Heart right ventricle (tissue), 16 donors: ENCODE data around the gene SNX24. TPM values are rescaled to one million over a fixed set of nuclear protein-coding genes. Genes with fewer than 3 reads are reported as not detected.

Experiments used
- ATAC-seq, 8 donors: fragments of 200-7000 bp; cut with Tn5 transposase; one replicate each; pipeline ENCODE4 v1.9.1; 2020; ENCODE audit warnings: mild to moderate bottlenecking in 8 of 8, moderate library complexity in 8 of 8, moderate number of reproducible peaks in 1 of 8
- DNase-seq, 2 donors: peaks; one replicate each; pipeline ENCODE4 v3.0.0-alpha.2; 2020
- H3K27ac ChIP-seq, 10 donors: fragments of 200-600 bp; sonication (generic) in 2 of 10; one replicate each; pipeline versions ENCODE4 v1.5.0 to v1.8.0; 2020 to 2022; ENCODE audit warnings: mild to moderate bottlenecking in 3 of 10
- H3K27me3 ChIP-seq, 7 donors: fragments of 200-600 bp; one replicate each; pipeline ENCODE4 v1.8.0; 2021 to 2022; ENCODE audit warnings: mild to moderate bottlenecking in 2 of 7
- H3K36me3 ChIP-seq, 9 donors: fragments of 200-600 bp; sonication (generic) in 1 of 9; one replicate each; pipeline versions ENCODE4 v1.5.0 to v1.8.0; 2020 to 2022; ENCODE audit warnings: mild to moderate bottlenecking in 2 of 9
- H3K4me1 ChIP-seq, 9 donors: fragments of 200-600 bp; sonication (generic) in 1 of 9; one replicate each; pipeline versions ENCODE4 v1.5.0 to v1.8.0; 2020 to 2022; ENCODE audit warnings: mild to moderate bottlenecking in 4 of 9
- H3K4me3 ChIP-seq, 10 donors: fragments of 200-600 bp; sonication (generic) in 2 of 10; one replicate each; pipeline versions ENCODE4 v1.5.0 to v1.8.0; 2020 to 2022; ENCODE audit warnings: mild to moderate bottlenecking in 7 of 10, moderate library complexity in 2 of 10
- H3K9me3 ChIP-seq, 11 donors: fragments of 200-600 bp in 10 of 11; sonication (generic) in 2 of 11; one replicate each; pipeline versions ENCODE4 v1.5.0 to v1.8.0; 2013 to 2022; ENCODE audit warnings: mild to moderate bottlenecking in 2 of 11, control low read depth in 1 of 11, moderate library complexity in 1 of 11
- WGBS, 2 donors: extraction: QIAGEN DNeasy Blood & Tissue Kit; methylation state at CpG; one replicate each; pipeline ENCODE4 v1.1.7; 2013; ENCODE audit warnings: inconsistent platforms in 1 of 2; 5-methylcytosine and 5-hydroxymethylcytosine counted together
- intact Hi-C, 10 donors: fragments of 100-400 bp; cut with DNase I; formaldehyde crosslinking; loops; one replicate each; pipeline versions ENCODE4 v1.11.1 to v1.14.2; 2022
- polyA plus RNA-seq, 2 donors: library from polyadenylated mRNA; stranded (reverse); fragments of 200-250 nt; gene quantifications; one replicate each; pipeline ENCODE4 v1.2.3, GENCODE V29; 2013
- total RNA-seq, 10 donors: library from RNA; stranded (reverse); fragmentation: NEBNext Ultra II Directional in 3 of 10; extraction: Animal tissue kit (Norgen Biotek cat#: 25700) in 3 of 10; gene quantifications; one replicate each; pipeline versions ENCODE4 v1.2.1 to v1.2.4, GENCODE V29; 2021 to 2023
- TF ChIP-seq, protein P1 (sequence below), 9 donors: fragments of 200-600 bp; sonication (generic) in 2 of 9; IDR thresholded peaks; one replicate each; pipeline versions ENCODE4 v1.5.0 to v1.8.0; 2021 to 2022; ENCODE audit warnings: antibody characterized with exemption in 9 of 9, mild to moderate bottlenecking in 5 of 9, moderate library complexity in 1 of 9
- donor health status: Arrhythmogenic right ventricular cardiomyopathy.
- donor health status: ischemic (EF 13 %, LVEDD 7.1; RV severe dilation, severe dysfunction).
- donor health status: healthy with polysubstance abuse.
- donor health status: DM: no; HTN: yes; CAD: no.
- donor health status: DM: no; HTN: no; CAD: no.
- donor health status: ischemic (EF 25% LVEDD 6.9; RV normal size, moderate dysfunction).
- donor health status: ischemic (EF 25% LVEDD 5.7; RV mildly dilated, moderate dysfunction).
- donor health status: healthy.
- donor health status: DM: yes; HTN: yes; CAD: no.
- donor health status: Ischemic cardiomyopathy.
- donor health status: ischemic (EF 35%, LVEDD 5.7; RV mildly dilated, moderate dysfunction).
- donor health status: nonischemic (EF 11% LVEDD 7.7; RV severe dilation, severe dysfunction).
- donor health status: DM: yes; HTN: yes; CAD: no.
- donor health status: PGD.
- donor health status: ischemic (EF 29% LVEDD 5.4; RV normal size, mild dysfunction).
- donor health status: nonischemic (EF 23%, LVEDD 6.1; RV moderate dilation, normal function).

The SNX24 gene
- total and polyA plus RNA-seq, 12 donors: 11.7 to 16.3 (median 13.8) TPM

- WGBS, 2 donors: 91 to 94% methylated on average over 4 of the region's 4 CpGs
- ATAC-seq: no peak
- intact Hi-C loops: loop anchor here in 4 of 10 donors (10.0 kb wide), 2 partner anchors 65 to 195 kb away; partner anchors contain the start of genes SNX2 (in 3 of the 4) and PPIC (in 1 of the 4)
These were observed 5.7 kb upstream of the SNX24 start for GRCh38 chr5:122839731-122840130.

DNA sequence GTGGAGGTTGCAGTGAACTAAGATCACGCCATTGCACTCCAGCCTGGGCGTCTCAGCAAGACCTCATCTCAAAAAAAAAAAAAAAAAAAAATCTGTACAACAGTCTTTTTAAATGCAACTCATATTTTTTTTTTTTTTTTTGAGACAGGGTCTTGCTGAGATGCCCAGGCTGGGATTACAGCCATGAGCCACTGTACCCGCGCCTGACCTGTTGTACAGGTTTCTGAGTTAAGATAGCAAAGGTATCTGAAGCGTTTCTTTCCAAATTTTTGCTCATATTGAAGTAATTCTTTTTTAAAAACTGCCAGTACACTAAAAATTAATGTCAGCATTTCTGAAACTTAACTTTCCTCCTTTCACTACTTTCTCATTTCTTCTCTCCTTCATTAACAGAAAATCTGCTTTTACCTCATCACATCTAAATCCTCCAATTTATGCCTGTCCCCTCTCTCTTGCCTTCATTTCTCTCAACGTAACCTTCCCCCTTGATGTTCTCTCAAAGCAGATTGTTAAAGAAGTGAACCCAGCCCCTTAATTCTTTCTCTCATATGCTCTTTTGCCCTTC is 3.3 kb upstream of the SNX24 start:
- intact Hi-C loops: loop anchor here in 4 of 10 donors (10.0 kb wide), 2 partner anchors 67 to 193 kb away; partner anchors contain the start of genes SNX2 (in 3 of the 4) and PPIC (in 1 of the 4)

More at GRCh38 chr5:122839731-122840130, 5.7 kb upstream of the SNX24 start:
- Histone ChIP-seq H3K9me3 (peaks cover 0 to 10% (median 0%) of the 10 kb centered on the region in 11 donors), H3K27me3 (no peaks in the 10 kb centered on the region), H3K4me1 (peaks cover 0 to 10% (median 6%) of the 10 kb centered on the region in 9 donors), H3K36me3 (no peaks in the 10 kb centered on the region), H3K4me3 (no peak overlapping the region), H3K27ac (no peak overlapping the region)
- DNase-seq: no peak
- TF ChIP-seq, protein P1, sequence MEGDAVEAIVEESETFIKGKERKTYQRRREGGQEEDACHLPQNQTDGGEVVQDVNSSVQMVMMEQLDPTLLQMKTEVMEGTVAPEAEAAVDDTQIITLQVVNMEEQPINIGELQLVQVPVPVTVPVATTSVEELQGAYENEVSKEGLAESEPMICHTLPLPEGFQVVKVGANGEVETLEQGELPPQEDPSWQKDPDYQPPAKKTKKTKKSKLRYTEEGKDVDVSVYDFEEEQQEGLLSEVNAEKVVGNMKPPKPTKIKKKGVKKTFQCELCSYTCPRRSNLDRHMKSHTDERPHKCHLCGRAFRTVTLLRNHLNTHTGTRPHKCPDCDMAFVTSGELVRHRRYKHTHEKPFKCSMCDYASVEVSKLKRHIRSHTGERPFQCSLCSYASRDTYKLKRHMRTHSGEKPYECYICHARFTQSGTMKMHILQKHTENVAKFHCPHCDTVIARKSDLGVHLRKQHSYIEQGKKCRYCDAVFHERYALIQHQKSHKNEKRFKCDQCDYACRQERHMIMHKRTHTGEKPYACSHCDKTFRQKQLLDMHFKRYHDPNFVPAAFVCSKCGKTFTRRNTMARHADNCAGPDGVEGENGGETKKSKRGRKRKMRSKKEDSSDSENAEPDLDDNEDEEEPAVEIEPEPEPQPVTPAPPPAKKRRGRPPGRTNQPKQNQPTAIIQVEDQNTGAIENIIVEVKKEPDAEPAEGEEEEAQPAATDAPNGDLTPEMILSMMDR (IDR thresholded peaks at IDR 0.05): no peak

GRCh38 chr5:122844136-122844909 is 1.1 kb upstream of the SNX24 start:
- Histone ChIP-seq H3K4me1 (peaks cover 0 to 32% (median 13%) of the 10 kb centered on the region in 9 donors), H3K27ac (peak overlapping the region in 9 of 10 donors; percentile 85 to 93 (median 92)), H3K9me3 (peaks cover 0 to 10% (median 0%) of the 10 kb centered on the region in 11 donors), H3K4me3 (peak overlapping the region in 9 of 10 donors; percentile 90 to 98 (median 96)), H3K27me3 (no peaks in the 10 kb centered on the region), H3K36me3 (no peaks in the 10 kb centered on the region)
- 44 to 45% methylated on average over 22 of the region's 22 CpGs for WGBS, 2 donors
- DNase-seq (no peak), ATAC-seq (peak in 5 of 8 donors; percentile 23 to 43 (median 27))
- TF ChIP-seq, protein P1 (IDR thresholded peaks at IDR 0.05): no peak
- intact Hi-C loops: loop anchor here in 5 of 10 donors (2.0 to 10.0 kb wide), 3 partner anchors 70 to 190 kb away; partner anchors contain the start of genes SNX2 (in 4 of the 5) and PPIC (in 1 of the 5)

More for the DNA sequence above, 3.3 kb upstream of the SNX24 start:
- Histone ChIP-seq H3K4me3 (no peak overlapping the region), H3K9me3 (peaks cover 0 to 10% (median 0%) of the 10 kb centered on the region in 11 donors), H3K4me1 (peaks cover 0 to 23% (median 13%) of the 10 kb centered on the region in 9 donors), H3K27me3 (no peaks in the 10 kb centered on the region), H3K27ac (no peak overlapping the region), H3K36me3 (no peaks in the 10 kb centered on the region)
- no peak for ATAC-seq
- TF ChIP-seq, protein P1 (IDR thresholded peaks at IDR 0.05): no peak
- 96 to 98% methylated on average over 6 of the region's 6 CpGs for WGBS, 2 donors
- no peak for DNase-seq

DNA sequence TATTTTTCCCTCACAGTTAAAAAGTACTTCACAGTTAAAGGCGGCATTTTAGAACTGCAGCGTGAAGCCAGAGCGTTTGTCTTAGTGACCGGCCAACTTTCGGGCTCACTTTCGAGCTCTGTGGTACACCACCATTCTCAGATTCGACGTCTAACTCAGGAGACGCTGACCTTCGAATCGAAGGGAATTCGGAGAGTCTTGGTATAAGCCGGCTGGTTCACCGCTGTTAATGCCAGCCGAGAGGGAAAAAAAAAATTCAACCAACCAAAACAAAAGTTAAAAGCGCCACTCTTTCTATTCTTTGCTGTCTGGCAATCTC is 544 bp upstream of the SNX24 start:
- Histone ChIP-seq H3K4me3 (peak overlapping the region; percentile 90 to 98 (median 96)), H3K27me3 (no peaks in the 10 kb centered on the region), H3K27ac (peak overlapping the region; percentile 49 to 93 (median 90)), H3K36me3 (no peaks in the 10 kb centered on the region), H3K4me1 (peaks cover 0 to 37% (median 13%) of the 10 kb centered on the region in 9 donors), H3K9me3 (peaks cover 0 to 10% (median 0%) of the 10 kb centered on the region in 11 donors)
- DNase-seq: no peak
- ATAC-seq: peak; percentile 1 to 45 (median 20)
- 2% methylated on average over 16 of the region's 16 CpGs for WGBS, 2 donors
- TF ChIP-seq, protein P1 (IDR thresholded peaks at IDR 0.05): no peak
- intact Hi-C loops: loop anchor here in 5 of 10 donors (2.0 to 10.0 kb wide), 4 partner anchors 70 to 192 kb away; partner anchors contain the start of genes SNX2 (in 4 of the 5) and PPIC (in 2 of the 5)
